GM12878 (cell line): ENCODE data around the gene THY1. TPM values are rescaled to one million over a fixed set of nuclear protein-coding genes. Genes with fewer than 3 reads are reported as not detected.

Experiments
- ATAC-seq: fragments of 200-7000 bp; cut with Tn5 transposase; 3 replicates; pipeline ENCODE4 v1.9.1; 2020; ENCODE audit warnings: mild to moderate bottlenecking, moderate library complexity
- BruUV-seq: library from RNA; stranded (reverse); fragments of 400-500 nt; replicated peaks from 2 replicates; lab custom pipeline; 2021; lab: Mats Ljungman, UMichigan
- CTCF ChIA-PET: fragments of 300-600 bp; sonication (Branson Sonifier 250); formaldehyde crosslinking; extraction: SDS; loops from one replicate; lab custom pipeline; 2021; ENCODE audit warnings: inconsistent platforms; lab: Yijun Ruan, JAX
- POLR2A ChIA-PET: fragments of 350-600 bp; formaldehyde crosslinking; extraction: SDS; loops from one replicate; lab custom pipeline; 2021; ENCODE audit warnings: inconsistent platforms; lab: Charles Lee
- RAD21 ChIA-PET: fragments of 300-600 bp; sonication (Branson Sonifier 250); formaldehyde crosslinking; loops from one replicate; lab custom pipeline; 2023; ENCODE audit warnings: antibody characterized with exemption; ENCODE audit not compliant: unreplicated experiment; lab: Charles Lee
- SMC1A ChIA-PET: fragments of 300-600 bp; sonication (Branson Sonifier 250); formaldehyde crosslinking; loops from one replicate; lab custom pipeline; 2023; ENCODE audit not compliant: unreplicated experiment, uncharacterized antibody; lab: Charles Lee
- DNase-seq: peaks from one replicate; pipeline ENCODE4 v3.0.0-alpha.2; 2011; ENCODE audit warnings: low read depth, low spot score
- FAIRE-seq: peaks from 3 replicates; lab custom pipeline; 2011; peaks lifted over from hg19 to GRCh38; lab: Jason Lieb, UNC
- H2AFZ ChIP-seq: 2 replicates; pipeline ENCODE4 v1.6.0; 2011; ENCODE audit warnings: low read depth, low read length, control low read depth; ENCODE audit not compliant: control insufficient read depth
- H3K27ac ChIP-seq: 2 replicates; pipeline ENCODE4 v1.5.1; 2011; ENCODE audit warnings: control low read depth; ENCODE audit not compliant: control insufficient read depth, insufficient read depth
- H3K27me3 ChIP-seq, 2 experiments: replicated peaks in 1 of 2; 2 replicates each; pipeline versions ENCODE4 v1.6.0 to v1.6.1; 2011; ENCODE audit warnings: low read length in 1 of 2; ENCODE audit not compliant: control insufficient read depth in 2 of 2, insufficient read depth in 2 of 2
- H3K36me3 ChIP-seq, 2 experiments: 2 replicates each; pipeline ENCODE4 v1.5.1; 2011; ENCODE audit warnings: low read length in 1 of 2; ENCODE audit not compliant: control insufficient read depth in 2 of 2, insufficient read depth in 2 of 2
- H3K4me1 ChIP-seq: 2 replicates; pipeline ENCODE4 v1.6.1; 2011; ENCODE audit warnings: mild to moderate bottlenecking, low read length, moderate library complexity, mixed read lengths; ENCODE audit not compliant: control insufficient read depth, insufficient read depth
- H3K4me2 ChIP-seq: 2 replicates; pipeline ENCODE4 v1.6.0; 2011; ENCODE audit warnings: control low read depth; ENCODE audit not compliant: control insufficient read depth, insufficient read depth
- H3K4me3 ChIP-seq: fragments of 200-600 bp; sonication (generic); 2 replicates; pipeline ENCODE4 v1.5.1; 2016
- H3K79me2 ChIP-seq: 2 replicates; pipeline ENCODE4 v1.6.0; 2011; ENCODE audit warnings: low read length; ENCODE audit not compliant: control insufficient read depth, insufficient read depth
- H3K9ac ChIP-seq: 2 replicates; pipeline ENCODE4 v1.8.0; 2011; ENCODE audit warnings: low read length, control low read depth, mixed read lengths; ENCODE audit not compliant: control insufficient read depth, insufficient read depth
- H3K9me3 ChIP-seq: replicated peaks from 3 replicates; pipeline ENCODE4 v1.5.1; 2011; ENCODE audit warnings: mild to moderate bottlenecking, low read length; ENCODE audit not compliant: control insufficient read depth, insufficient read depth
- H4K20me1 ChIP-seq: 2 replicates; pipeline ENCODE4 v1.6.0; 2011; ENCODE audit not compliant: control insufficient read depth, insufficient read depth
- CEBPB ChIP-seq, 2 experiments: fragments of 150-350 bp in 1 of 2; IDR thresholded peaks; 2 replicates each; pipeline ENCODE4 v1.6.1; 2012 to 2014; ENCODE audit warnings: low read depth in 2 of 2, low read length in 2 of 2, borderline replicate concordance in 1 of 2, inconsistent platforms in 1 of 2
- MYB ChIP-seq: fragments of 150-350 bp; IDR thresholded peaks from 2 replicates; pipeline ENCODE4 v1.6.1; 2014; ENCODE audit warnings: mild to moderate bottlenecking, low read depth, low read length, borderline replicate concordance
- SIN3A ChIP-seq: IDR thresholded peaks from 2 replicates; pipeline ENCODE4 v1.6.1; 2012; ENCODE audit warnings: low read depth, low read length, improper control_type of control experiment
- SREBF1 ChIP-seq: IDR thresholded peaks from 2 replicates; pipeline ENCODE4 v1.6.1; 2012; ENCODE audit warnings: mild to moderate bottlenecking, low read length
- ZBTB4 ChIP-seq: fragments of 450-650 bp; formaldehyde crosslinking; IDR thresholded peaks from 2 replicates; pipeline ENCODE4 v1.4.0; 2022; ENCODE audit warnings: mild to moderate bottlenecking, moderate library complexity
- ZZZ3 ChIP-seq: IDR thresholded peaks from 2 replicates; pipeline ENCODE4 v1.6.1; 2011; ENCODE audit warnings: low read depth; ENCODE audit not compliant: control insufficient read depth, insufficient read length
- WGBS: methylation state at CpG from one replicate; pipeline ENCODE4 v1.1.6; 2016; ENCODE audit warnings: low lambda C conversion rate; ENCODE audit not compliant: insufficient replicate concordance, insufficient coverage; ENCODE audit errors: missing lambda C conversion rate; 5-methylcytosine and 5-hydroxymethylcytosine counted together
- in situ Hi-C: fragments of 300-500 bp; cut with MboI; formaldehyde crosslinking; loops from 9 replicates; pipeline ENCODE4 v1.14.3; 2018; ENCODE audit warnings: mixed read lengths
- intact Hi-C: fragments of 100-400 bp; cut with micrococcal nuclease; formaldehyde crosslinking; loops from one replicate; pipeline ENCODE4 v1.14.2; 2022; ENCODE audit not compliant: unreplicated experiment
- polyA plus RNA-seq, 11 experiments: library from polyadenylated mRNA; depleted of rRNA in 4 of 11; unstranded in 6 of 11; stranded (reverse) in 5 of 11; fragments of >200 nt; fragmentation: Nextera tagmentation in 4 of 11; fragmentation: Illumina TruSeq in 1 of 11; extraction: Ambion mirVana in 4 of 11; extraction: Trizol in 1 of 11; gene quantifications; 1 replicate in 1 of 11; 2 replicates in 10 of 11; pipeline versions ENCODE4 v1.2.1 to v1.2.3, GENCODE V29; 2011 to 2016; ENCODE audit warnings: inconsistent platforms in 2 of 11, missing spikeins in 2 of 11, low read depth in 1 of 11
- total RNA-seq, 4 experiments: library from RNA; depleted of rRNA in 3 of 4; stranded (reverse); fragments of >200 nt in 3 of 4; fragmentation: Illumina TruSeq in 1 of 4; extraction: Trizol in 1 of 4; gene quantifications; 2 replicates each; pipeline versions ENCODE4 v1.2.1 to v1.2.3, GENCODE V29; 2013 to 2021
- TF ChIP-seq, protein P1 (sequence below): fragments of 450-650 bp; conservative IDR thresholded peaks from 2 replicates; pipeline ENCODE4 v1.6.1; 2017; ENCODE audit warnings: mild to moderate bottlenecking, moderate library complexity
- TF ChIP-seq, protein P2 (sequence below): fragments of 450-650 bp; IDR thresholded peaks from 2 replicates; pipeline ENCODE4 v1.6.1; 2017; ENCODE audit warnings: antibody characterized with exemption, mild to moderate bottlenecking, moderate library complexity

The THY1 gene
- total and polyA plus RNA-seq, 10 of the 15 experiments (the other 5 are each of a cell fraction or from before 2014, with no cell fraction given), result 0.86 to 20.1 (median 3.2) TPM

DNA sequence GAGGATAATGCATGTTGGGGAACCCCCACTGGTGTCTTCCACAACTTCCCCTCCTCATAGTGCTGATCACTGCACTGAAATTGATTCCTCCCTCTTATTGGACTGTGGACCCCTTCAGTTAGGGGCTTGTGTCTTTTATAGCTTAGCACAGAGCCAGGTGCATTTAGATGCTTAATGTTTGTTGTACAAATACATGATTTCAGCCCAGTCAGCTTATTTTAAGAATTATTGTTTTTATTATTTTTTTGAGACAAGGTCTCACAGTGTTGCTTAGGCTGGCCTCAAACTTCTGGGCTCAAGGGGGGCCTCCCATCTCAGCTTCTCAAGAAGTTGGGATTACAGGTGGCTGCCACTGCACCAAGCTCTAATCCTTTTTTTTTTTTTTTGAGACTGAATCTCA is 8.2 kb downstream of the THY1 start (continued):
- TF ChIP-seq, protein P1, sequence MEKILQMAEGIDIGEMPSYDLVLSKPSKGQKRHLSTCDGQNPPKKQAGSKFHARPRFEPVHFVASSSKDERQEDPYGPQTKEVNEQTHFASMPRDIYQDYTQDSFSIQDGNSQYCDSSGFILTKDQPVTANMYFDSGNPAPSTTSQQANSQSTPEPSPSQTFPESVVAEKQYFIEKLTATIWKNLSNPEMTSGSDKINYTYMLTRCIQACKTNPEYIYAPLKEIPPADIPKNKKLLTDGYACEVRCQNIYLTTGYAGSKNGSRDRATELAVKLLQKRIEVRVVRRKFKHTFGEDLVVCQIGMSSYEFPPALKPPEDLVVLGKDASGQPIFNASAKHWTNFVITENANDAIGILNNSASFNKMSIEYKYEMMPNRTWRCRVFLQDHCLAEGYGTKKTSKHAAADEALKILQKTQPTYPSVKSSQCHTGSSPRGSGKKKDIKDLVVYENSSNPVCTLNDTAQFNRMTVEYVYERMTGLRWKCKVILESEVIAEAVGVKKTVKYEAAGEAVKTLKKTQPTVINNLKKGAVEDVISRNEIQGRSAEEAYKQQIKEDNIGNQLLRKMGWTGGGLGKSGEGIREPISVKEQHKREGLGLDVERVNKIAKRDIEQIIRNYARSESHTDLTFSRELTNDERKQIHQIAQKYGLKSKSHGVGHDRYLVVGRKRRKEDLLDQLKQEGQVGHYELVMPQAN, result no peak
- TF ChIP-seq, all 136 proteins: peak for 0

GRCh38 chr11:119414321-119414720 is 8.7 kb downstream of the THY1 start:
- in situ Hi-C loops (no loop called here), intact Hi-C loops (no loop called here)
- Histone ChIP-seq H3K79me2 (no peaks in the 10 kb centered on the region), H3K27me3 (no peaks in the 10 kb centered on the region), H3K4me3 (no peak overlapping the region), H3K36me3 (no peaks in the 10 kb centered on the region), H3K4me1 (no peaks in the 10 kb centered on the region), H3K4me2 (no peak overlapping the region), H3K27ac (no peak overlapping the region), H4K20me1 (no peaks in the 10 kb centered on the region), H2AFZ (no peak overlapping the region), H3K9me3 (peaks cover 2% of the 10 kb centered on the region; the same call in 1 of the 3 replicates), H3K9ac (no peak overlapping the region)
- ChIA-PET POLR2A (interaction anchor here (0.8 to 1.1 kb wide), 2 partner anchors 9 to 10 kb away, joined by 3 to 4 read pairs; partner anchors contain the start of gene THY1), CTCF (interaction anchor here (0.5 to 1.3 kb wide), 4 partner anchors 9 to 1298 kb away, joined by 3 to 4 read pairs (median 3); partner anchors contain the start of gene THY1), RAD21 (interaction anchor here (1.5 kb wide), 1 partner anchor 60 kb away, joined by 4 read pairs; no protein-coding TSS in a partner anchor), SMC1A (no interaction called here)
- TF ChIP-seq SREBF1 (no peak), SIN3A (no peak), ZZZ3 (no peak), CEBPB (IDR thresholded peaks at IDR 0.05; ENCODE audit: borderline replicate concordance in 1 of 2, low read depth in 2 of 2, low read length in 2 of 2) (no peak), ZBTB4 (CRISPR knock-in tag) (no peak), MYB (no peak)
- TF ChIP-seq, protein P2, sequence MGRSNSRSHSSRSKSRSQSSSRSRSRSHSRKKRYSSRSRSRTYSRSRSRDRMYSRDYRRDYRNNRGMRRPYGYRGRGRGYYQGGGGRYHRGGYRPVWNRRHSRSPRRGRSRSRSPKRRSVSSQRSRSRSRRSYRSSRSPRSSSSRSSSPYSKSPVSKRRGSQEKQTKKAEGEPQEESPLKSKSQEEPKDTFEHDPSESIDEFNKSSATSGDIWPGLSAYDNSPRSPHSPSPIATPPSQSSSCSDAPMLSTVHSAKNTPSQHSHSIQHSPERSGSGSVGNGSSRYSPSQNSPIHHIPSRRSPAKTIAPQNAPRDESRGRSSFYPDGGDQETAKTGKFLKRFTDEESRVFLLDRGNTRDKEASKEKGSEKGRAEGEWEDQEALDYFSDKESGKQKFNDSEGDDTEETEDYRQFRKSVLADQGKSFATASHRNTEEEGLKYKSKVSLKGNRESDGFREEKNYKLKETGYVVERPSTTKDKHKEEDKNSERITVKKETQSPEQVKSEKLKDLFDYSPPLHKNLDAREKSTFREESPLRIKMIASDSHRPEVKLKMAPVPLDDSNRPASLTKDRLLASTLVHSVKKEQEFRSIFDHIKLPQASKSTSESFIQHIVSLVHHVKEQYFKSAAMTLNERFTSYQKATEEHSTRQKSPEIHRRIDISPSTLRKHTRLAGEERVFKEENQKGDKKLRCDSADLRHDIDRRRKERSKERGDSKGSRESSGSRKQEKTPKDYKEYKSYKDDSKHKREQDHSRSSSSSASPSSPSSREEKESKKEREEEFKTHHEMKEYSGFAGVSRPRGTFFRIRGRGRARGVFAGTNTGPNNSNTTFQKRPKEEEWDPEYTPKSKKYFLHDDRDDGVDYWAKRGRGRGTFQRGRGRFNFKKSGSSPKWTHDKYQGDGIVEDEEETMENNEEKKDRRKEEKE, result no peak
- BruUV-seq, result no TSS peak
- ATAC-seq (no peak), DNase-seq (no peak), FAIRE-seq (no peak)
- 28% methylated on average over 2 of the region's 2 CpGs for WGBS
